HG03432 (cell line): Measurements from ENCODE around the gene GRK7.

Experiments used
- ATAC-seq: cut with Tn5 transposase; IDR thresholded peaks from one replicate; pipeline ENCODE4 v1.9.1; 2021; ENCODE audit warnings: mild to moderate bottlenecking, moderate library complexity; ENCODE audit not compliant: unreplicated experiment

Gene GRK7

DNA sequence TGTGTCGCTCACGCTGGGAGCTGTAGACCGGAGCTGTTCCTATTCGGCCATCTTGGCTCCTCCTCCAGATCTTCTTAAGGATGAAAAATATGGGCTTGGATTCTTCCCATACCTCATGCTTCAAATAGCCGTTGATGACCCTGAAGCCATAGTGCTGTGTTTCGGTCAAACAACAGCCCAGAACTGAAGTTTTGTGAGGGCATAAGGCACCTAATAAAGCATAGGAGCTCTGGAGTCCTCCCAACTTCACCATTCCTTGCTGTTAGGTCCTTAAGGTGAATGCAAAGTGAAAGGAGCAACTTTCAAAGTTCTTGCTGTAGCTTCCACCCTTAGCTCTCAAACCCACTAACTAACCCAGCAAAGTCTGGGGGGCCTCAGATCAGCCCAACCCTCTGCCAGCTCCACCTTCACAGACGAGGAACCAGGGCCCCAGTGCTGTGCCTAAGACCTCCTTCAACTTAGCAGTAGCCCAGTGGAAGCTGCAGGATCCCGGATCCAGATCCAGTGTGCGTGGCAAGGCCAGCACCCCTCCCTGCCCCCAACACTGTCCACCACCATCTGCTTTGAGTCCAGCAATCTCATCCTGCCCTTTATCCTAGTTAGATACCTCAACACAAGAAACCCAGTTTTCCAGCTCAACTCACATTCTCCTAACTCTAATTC lies at the start of gene GRK7:
Gene GRK7, plus strand, starts transcription at position 321 of the 663 bp plus-strand sequence. CDS start 14,877 bp downstream, outside the sequence.
- no peak for ATAC-seq

DNA sequence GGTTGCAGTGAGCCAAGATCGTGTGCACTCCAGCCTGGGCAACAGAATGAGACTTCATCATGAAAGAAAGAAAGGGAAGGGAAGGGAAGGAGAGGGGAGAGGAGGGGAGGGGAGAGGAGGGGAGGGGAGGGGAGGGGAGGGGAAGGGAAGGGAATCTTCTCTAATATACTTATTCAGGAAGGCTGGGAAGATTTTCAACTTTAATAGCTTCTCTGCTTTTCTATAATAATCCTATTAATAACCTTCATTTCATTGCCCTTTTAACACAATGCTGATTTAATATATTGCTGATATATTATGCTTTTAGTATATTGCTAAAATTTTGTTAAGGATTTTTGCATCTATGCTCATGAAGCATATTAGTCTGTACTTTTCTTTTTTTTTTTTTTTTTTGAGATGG lies 48.5 kb upstream of the GRK7 start:
- ATAC-seq = no peak

DNA sequence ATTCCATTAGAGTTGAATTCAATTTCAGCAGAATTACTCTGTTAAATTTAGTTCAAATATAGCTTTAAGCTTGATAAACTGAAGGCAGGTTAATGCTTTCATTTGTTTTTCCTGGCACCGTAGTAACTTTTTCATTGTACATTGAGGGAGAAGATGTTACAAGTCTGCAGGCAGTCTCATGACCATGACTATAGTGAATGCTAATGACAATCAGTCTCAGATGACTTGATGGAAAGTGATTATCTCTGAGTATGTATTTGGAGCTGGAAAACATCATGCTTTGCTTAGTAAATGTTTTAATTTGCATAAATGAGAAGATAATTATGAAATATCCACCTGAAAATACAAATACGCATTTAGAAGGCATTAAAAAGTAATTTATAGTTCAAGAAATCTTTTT lies 41.1 kb upstream of the GRK7 start:
- ATAC-seq = no peak

DNA sequence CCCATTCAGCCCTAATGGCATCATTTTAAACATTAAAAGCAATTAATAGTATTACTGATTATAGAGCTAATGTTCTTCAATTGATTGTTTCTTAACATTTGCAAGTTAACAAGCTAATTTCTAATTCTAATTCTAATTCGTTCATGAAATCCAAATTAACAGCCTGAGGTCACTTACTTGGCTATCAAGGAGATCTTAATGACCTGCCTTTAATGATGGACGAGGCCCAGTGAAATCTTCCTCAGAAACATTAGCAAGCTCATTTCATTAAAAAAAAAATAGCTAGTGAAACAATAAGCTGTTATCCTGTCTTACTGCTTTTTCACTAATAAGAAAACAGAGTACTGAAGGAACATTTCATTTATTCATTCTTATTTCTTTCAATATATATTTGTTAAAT lies 40.6 kb upstream of the GRK7 start:
- no peak for ATAC-seq

GRCh38 chr3:141723255-141723654 lies 40.0 kb upstream of the GRK7 start:
- no peak for ATAC-seq

DNA sequence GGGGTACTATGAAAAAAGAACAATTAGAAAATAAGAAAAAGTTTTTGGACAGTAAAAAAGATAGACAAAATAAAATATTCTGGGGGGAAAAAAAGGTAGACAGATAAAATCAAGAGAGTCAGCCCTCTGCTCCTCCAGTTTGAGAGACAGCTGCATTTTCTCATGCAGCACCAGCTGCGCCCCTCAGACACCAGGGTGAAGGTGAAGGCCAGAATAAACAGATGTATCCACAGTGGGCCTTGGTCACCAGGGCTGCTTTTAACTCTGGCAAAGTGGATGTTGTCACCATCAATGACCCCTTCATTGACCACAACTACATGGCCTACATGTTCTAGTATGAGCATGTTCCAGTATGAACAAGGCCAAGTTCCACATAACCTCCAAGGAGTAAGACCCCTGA lies 39.0 kb upstream of the GRK7 start:
- ATAC-seq = no peak

DNA sequence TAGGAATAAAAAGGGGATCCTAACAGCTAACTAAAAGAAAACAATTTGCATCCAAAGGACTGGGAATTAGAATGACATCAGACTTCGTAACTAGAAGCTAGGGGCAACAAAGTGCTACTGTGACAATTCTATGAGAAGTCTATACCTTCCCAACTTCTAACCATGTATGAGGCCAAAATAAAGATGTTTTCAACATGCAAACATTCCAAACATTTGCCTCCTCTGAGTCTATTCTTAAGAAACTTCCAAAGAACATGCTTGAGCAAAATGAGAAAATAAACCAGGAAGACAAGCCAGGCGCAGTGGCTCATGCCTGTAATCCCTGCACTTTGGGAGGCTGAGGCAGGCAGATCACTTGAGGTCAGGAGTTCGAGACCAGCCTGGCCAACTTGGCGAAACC lies 38.2 kb upstream of the GRK7 start:
- ATAC-seq = no peak

GRCh38 chr3:141726483-141726882 lies 36.7 kb upstream of the GRK7 start:
- no peak for ATAC-seq

DNA sequence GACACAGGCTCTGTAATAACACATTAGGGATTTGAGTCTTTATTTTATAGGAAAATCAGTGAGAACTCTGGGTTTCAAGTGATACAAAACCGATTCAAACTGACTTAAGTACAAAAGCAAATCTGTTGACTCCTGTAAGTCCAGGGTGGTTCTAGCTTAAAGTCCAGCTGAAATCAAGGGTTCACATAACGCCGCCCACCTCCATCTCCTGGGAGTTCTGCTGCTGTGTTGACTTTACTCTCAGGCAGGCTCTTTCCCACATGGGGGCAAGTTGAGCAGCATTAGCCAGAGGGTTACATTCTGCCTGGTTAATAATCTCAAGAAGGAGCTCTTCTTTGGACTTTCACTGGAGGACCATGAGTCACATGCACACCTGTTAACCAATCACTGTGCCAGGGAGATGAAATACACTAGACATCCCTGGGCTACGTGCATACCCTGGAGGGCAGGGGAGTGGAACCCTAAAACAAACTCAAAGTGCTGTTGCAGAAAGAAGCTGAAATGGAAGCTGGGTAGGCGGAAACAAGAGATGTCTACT lies 34.8 kb upstream of the GRK7 start:
- no peak for ATAC-seq

DNA sequence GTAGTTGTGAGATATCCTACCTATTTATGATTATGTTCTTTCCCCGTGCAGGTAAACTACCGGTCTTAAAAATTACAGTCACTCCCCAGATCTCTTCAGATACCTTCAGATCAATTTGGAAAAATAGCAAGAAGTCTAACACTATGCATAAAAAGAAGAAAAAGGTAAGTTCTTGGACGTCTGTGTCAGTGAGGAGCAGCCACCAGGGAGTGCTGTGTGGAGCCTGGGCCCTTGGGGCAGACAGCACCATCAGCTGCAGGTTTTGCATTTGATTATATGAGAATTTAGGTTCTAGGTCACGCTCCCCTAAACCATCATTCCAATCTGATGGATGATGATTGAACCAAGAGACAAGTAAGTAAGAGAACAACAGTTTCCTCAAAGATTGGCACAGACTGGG lies 34.0 kb upstream of the GRK7 start:
- ATAC-seq = no peak

GRCh38 chr3:141735176-141735575 lies 28.0 kb upstream of the GRK7 start:
- ATAC-seq = no peak

DNA sequence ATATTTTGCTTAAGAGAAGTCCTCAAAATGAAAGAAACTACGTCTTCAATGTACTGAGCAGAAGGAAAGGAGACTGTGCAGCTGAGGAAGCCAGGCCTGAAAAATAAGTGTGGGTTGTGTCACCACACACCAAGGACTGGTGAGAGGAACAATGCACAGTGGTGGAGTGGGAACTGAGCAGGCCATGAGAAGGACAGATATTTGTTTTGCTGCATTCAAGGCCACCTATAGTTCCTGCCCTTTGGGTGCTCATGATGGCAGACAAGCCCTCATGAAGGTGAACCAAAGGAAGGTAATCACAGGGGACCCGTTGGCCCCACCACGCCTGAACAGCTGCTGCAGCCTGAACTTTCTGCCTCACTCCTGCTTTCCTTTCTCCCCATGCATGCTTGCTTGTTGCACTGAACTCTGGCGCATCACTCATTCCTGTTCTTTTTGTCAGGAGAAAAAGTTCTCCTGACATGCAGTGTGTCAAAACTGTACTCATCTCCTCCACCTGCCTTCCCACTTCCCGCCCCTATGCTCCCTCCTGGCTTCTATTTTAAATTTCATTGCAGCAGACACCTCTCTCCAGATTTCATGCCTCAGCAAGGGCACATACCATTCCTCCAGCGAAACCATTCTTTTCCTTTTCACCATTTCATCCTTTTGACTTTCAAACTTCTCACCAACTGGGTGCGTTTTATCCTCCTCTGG lies 27.3 kb upstream of the GRK7 start:
- no peak for ATAC-seq

DNA sequence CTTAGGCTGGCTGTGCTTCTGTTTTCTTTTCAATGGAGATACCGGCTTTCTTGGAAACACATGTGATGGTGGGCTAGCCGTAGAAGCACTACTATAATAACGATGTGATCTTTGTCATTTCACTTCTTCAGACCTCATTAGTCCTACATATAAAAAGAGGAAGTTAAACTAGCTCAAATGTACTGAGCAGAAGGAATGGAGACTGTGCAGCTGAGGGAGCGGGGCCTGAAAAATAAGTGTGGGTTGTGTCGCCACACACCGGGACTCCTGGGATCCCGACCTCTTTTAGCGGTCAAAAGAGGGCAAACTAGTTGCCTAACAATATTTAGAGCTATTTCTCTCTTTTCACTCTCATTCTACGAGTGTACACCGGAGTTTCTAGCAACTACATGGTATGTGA lies 26.1 kb upstream of the GRK7 start:
- ATAC-seq = no peak

GRCh38 chr3:141737678-141738021 lies 25.6 kb upstream of the GRK7 start:
- ATAC-seq = no peak

DNA sequence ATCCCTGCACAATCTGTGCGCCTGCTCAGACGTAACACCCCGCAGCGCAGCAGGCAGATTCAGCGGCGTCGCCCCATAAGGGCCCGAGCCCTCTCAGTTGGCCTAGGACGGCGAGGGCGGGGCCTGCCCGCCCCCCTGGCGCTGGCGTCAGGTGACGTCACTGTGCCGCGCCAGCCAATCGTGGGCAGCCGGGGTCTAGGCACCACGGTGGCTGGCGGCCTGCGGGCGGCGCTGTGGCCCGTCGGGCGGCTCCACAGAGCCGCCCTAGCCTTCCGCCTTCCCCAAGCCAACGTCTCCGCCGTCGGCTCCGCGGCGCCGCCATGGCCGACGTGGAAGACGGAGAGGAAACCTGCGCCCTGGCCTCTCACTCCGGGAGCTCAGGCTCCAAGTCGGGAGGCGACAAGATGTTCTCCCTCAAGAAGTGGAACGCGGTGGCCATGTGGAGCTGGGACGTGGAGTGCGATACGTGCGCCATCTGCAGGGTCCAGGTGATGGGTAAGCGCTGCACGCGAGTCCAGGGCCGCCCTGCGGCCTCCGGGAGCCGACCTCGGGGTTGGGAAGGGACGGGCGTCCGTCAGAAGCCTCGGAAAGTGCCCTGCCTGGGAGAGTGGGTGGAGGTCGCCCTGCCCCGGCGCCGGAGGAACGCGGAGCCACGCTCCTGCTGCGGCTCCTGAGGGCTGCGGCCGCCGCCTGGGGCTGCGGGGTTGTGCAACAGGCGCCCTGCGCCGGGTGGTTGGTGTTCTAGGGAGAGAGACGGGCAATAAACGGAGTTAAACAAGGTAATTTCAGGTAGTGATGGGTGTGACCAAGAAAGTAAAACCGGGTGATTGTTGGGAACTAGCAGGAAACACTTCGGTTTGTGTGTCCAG lies 25.0 kb upstream of the GRK7 start, which contains the start of gene RNF7:
Gene RNF7, plus strand, starts transcription at position 277 of the 869 bp plus-strand sequence. Its CDS starts 44 bp downstream, at position 321.
- ATAC-seq = peak; percentile 98

- no peak for ATAC-seq
Observed at GRCh38 chr3:141738891-141739363, 24.3 kb upstream of the GRK7 start.

DNA sequence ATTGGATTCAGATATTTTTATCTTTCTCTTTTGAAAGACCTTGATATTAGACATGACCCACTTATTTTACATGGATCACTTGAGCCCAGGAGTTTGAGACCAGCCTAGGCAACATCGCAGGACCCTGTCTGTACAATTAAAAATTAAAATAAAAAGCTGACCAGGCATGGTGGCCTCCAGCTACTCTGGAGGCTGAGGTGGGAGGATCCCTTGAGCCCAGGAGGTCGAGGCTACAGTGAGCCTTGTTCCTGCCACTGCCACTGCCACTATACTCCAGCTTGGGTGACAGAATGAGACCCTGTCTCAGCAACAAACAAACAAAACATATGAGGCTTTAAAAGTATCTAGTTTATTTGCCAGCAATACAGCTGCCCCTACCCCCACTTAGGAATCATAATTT lies 23.5 kb upstream of the GRK7 start:
- no peak for ATAC-seq

DNA sequence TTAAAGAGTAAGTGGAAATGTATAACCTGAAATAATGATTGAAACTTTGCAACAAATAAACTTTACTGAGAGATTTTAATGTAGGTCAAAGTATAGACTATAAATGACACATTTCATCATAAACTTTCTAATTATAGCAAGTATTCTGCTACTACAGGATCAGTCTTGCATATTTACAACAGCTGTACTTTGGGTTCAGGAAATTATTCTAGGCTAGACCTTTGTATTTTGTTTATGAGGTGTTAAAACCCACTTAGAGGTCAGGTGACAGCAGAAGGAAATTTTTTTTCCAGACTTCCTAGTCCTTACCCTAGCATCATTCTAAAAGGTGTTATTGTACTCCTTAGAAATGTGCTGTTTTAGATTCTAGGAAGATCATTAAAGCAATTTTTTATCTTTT lies 22.9 kb upstream of the GRK7 start:
- no peak for ATAC-seq

DNA sequence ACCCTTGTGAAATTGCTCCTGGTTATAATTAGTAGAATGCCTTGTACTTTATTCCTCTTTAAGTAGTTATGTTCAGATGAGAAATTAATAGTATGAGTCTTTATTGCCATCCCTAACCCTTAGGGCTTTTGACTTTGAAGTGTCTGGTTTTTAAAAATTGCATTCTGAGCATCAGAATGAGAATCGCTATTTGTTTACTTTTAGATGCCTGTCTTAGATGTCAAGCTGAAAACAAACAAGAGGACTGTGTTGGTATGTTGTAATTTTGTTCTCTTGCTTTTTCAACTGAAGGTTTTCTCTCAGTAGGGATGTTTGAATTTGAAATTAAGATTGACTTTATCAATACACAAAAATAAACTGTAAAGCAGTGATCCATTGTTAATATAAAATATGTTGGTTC lies 19.9 kb upstream of the GRK7 start:
- no peak for ATAC-seq

DNA sequence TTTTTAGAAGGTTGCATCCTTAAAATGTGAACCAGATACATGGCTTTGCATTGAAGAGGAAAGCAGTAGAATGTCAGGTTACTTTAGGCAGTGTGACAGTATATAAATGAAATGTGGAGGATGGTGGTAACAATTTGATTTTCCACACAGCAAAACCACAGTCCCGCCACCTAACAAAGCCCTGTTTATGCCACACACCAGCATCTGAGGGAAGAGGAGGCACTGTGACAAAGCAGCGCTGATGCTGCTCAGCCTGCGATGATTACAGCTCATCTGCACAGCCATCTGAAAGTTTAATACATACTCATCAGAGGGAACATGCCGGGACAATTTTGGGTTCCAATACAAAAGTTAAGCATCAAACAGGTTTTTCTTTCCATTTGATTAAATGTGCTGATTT lies 16.2 kb upstream of the GRK7 start:
- no peak for ATAC-seq

DNA sequence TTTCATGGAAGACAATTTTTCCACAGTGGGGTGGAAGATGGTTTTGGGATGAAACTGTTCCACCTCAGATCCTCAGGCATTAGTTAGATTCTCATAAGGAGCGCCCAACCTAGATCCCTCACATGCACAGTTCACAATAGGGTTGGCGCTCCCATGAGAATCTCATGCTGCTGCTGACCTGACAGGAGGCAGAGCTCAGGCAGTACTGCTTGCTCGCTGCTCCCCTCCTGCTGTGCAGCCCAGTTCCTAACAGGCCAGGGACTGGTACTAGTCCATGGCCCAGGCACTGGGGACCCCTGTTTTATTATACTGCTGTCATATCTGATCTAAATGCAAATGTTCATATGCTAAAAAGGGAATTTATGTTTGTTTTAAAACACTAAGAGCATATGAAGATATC lies 9.8 kb upstream of the GRK7 start:
- no peak for ATAC-seq
